ENCODE data around the gene UBE2J2. TPM values are rescaled to one million over a fixed set of nuclear protein-coding genes. Genes with fewer than 3 reads are reported as not detected.

Gene UBE2J2
- total and polyA plus RNA-seq, 9 donors, result 35.8 to 55.6 (median 41.2) TPM

DNA sequence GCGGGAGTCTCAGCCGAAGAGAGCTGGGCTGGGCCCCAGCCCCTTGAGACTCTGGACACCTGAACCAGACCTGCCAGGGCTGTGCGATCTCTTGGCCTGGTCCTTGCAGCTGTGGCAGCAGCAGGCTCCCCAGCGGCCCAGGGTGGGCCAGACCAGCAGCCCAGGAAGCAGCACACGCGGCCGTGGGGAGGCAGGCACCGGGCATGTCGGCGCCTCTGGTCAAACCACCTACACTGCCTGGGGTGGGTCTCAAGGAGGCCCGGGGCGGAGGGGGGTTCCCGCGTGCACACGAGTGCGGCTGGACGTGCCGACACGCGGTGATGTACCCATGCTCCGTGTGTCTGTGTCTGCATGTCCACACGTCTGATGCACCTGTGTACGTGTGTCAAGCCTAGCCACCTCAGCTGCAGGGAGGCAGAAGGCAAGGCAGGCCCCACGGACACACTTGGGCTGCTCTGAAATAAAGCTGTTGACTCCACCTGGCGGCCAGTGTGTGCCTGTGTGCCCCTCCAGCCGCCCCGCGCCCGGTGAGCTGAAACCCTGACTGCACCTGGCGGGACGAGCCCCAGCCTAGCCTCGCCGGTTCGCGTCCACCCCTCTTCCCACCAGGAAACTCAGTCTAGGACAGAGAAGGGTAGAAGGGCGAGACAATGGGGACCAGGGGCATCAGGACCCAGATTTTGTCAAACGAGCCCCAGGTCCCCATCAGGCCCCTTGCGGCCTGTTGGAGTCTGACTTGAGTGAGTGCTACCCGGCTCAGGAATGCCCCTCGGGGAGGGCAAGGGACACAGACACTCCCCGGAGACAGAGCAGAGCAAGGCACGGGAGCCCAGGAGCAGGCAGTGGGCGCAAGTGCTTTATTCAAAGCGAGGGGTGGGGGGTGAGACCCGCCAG, 18.1 kb upstream of the UBE2J2 start:
- Histone ChIP-seq H3K4me3 (no peak overlapping the region), H3K36me3 (no peaks in the 10 kb centered on the region), H3K9me3 (no peaks in the 10 kb centered on the region), H3K27me3 (no peaks in the 10 kb centered on the region), H3K4me1 (ENCODE audit: insufficient read depth) (peaks cover 3% of the 10 kb centered on the region), H3K27ac (no peak overlapping the region)
- DNase-seq, result peak; percentile 68 to 83 (median 74)
- intact Hi-C loops (cut with DNase I), result loop anchor here in 3 of 4 donors (5.0 to 10.0 kb wide), 3 partner anchors 169 to 307 kb away; partner anchors contain the start of gene PERM1 (in 2 of the 3)
- no peak for TF ChIP-seq EP300 (IDR thresholded peaks at IDR 0.05)
- peak; percentile 46 to 80 (median 48) for TF ChIP-seq CTCF (IDR thresholded peaks at IDR 0.05)
- WGBS, 3 donors, result 31 to 61% (median 43%) methylated on average over 29 to 45 of the region's 45 CpGs

DNA sequence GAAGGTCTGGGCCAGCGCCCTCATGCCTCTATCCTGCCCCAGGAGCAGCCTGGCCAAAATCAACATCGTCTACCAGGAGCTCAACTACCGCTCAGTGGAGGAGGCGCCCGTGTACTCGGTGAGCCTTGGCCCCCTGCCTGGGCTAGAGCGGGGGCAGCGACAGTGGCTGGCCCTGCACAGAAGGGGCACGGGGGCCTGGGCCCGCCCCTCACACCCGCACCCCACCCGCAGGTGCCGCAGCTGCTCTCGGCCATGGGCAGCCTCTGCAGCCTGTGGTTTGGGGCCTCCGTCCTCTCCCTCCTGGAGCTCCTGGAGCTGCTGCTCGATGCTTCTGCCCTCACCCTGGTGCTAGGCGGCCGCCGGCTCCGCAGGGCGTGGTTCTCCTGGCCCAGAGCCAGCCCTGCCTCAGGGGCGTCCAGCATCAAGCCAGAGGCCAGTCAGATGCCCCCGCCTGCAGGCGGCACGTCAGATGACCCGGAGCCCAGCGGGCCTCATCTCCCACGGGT, 17.4 kb upstream of the UBE2J2 start:
- 9 to 14% (median 10%) methylated on average over 14 to 28 of the region's 28 CpGs for WGBS, 3 donors
- TF ChIP-seq EP300 (IDR thresholded peaks at IDR 0.05) (no peak), CTCF (IDR thresholded peaks at IDR 0.05) (no peak), POLR2A (IDR thresholded peaks at IDR 0.05) (no peak)
- H3K27me3 ChIP-seq, result no peaks in the 10 kb centered on the region
- H3K4me1 ChIP-seq (ENCODE audit: insufficient read depth), result peaks cover 3% of the 10 kb centered on the region
- intact Hi-C loops (cut with DNase I), result loop anchor here in 3 of 4 donors (5.0 to 10.0 kb wide), 3 partner anchors 169 to 306 kb away; partner anchors contain the start of gene PERM1 (in 2 of the 3)
- no peaks in the 10 kb centered on the region for H3K36me3 ChIP-seq
- peak; percentile 27 to 66 (median 44) for DNase-seq
- H3K4me3 ChIP-seq, result no peak overlapping the region
- no peaks in the 10 kb centered on the region for H3K9me3 ChIP-seq
- H3K27ac ChIP-seq, result no peak overlapping the region

DNA sequence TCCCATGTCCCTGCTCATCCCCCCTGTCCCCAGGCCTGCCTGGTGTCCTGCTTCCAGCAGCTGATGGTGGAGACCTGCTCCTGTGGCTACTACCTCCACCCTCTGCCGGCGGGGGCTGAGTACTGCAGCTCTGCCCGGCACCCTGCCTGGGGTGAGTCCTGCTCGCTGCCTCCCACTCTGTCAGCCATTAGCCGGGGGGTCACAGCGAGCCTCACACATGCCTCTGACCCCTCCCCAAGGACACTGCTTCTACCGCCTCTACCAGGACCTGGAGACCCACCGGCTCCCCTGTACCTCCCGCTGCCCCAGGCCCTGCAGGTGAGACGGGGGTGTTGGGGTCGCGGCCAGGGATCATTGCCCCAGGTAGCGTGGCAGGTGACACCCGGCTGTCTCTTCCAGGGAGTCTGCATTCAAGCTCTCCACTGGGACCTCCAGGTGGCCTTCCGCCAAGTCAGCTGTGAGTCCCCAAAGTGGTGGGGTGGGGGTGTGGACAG, 16.6 kb upstream of the UBE2J2 start:
- no peaks in the 10 kb centered on the region for H3K27me3 ChIP-seq
- DNase-seq, result peak in 4 of 5 donors; percentile 33 to 66 (median 48)
- no peaks in the 10 kb centered on the region for H3K9me3 ChIP-seq
- WGBS, 3 donors, result 55 to 67% (median 66%) methylated on average over 15 of the region's 15 CpGs
- H3K27ac ChIP-seq, result no peak overlapping the region
- H3K36me3 ChIP-seq, result no peaks in the 10 kb centered on the region
- peaks cover 3% of the 10 kb centered on the region for H3K4me1 ChIP-seq (ENCODE audit: insufficient read depth)
- peak in 1 of 3 donors; percentile 24 for TF ChIP-seq CTCF (IDR thresholded peaks at IDR 0.05)
- TF ChIP-seq POLR2A (IDR thresholded peaks at IDR 0.05), result no peak
- intact Hi-C loops (cut with DNase I), result loop anchor here in 3 of 4 donors (5.0 to 10.0 kb wide), 3 partner anchors 168 to 305 kb away; partner anchors contain the start of gene PERM1 (in 2 of the 3)
- no peak overlapping the region for H3K4me3 ChIP-seq

DNA sequence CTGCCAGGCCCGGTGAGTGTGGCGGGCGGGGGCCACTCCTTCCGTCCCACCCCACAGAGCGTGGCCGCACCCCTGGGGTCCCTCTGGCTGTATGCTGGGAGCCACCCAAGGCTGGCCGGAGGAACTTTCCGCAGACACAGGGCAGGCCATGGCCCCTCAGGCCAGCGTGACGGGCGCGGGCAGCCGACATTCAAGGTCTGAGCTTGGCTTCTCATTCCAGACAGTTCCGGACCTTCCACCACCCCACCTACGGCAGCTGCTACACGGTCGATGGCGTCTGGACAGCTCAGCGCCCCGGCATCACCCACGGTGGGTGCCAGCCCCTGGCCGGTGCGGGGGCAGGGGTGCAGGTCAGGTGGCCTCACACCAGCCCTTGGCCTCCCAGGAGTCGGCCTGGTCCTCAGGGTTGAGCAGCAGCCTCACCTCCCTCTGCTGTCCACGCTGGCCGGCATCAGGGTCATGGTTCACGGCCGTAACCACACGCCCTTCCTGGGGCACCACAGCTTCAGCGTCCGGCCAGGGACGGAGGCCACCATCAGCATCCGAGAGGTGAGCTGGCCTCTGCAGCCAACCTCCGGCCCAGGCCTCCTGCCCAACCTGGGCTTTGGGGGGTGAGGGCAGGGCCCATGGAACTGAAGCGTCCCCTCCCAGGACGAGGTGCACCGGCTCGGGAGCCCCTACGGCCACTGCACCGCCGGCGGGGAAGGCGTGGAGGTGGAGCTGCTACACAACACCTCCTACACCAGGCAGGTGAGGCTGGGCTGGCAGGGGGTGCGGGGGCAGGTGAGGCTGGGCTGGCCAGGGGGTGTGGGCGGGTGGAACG, 13.8 kb upstream of the UBE2J2 start:
- no peak overlapping the region for H3K4me3 ChIP-seq
- no peaks in the 10 kb centered on the region for H3K9me3 ChIP-seq
- TF ChIP-seq POLR2A (IDR thresholded peaks at IDR 0.05), result no peak
- TF ChIP-seq CTCF (IDR thresholded peaks at IDR 0.05), result no peak
- no peak for TF ChIP-seq EP300 (IDR thresholded peaks at IDR 0.05)
- H3K36me3 ChIP-seq, result no peaks in the 10 kb centered on the region
- no peaks in the 10 kb centered on the region for H3K27me3 ChIP-seq
- H3K27ac ChIP-seq, result no peak overlapping the region
- 64 to 76% (median 75%) methylated on average over 36 to 46 of the region's 46 CpGs for WGBS, 3 donors
- peak in 2 of 5 donors; percentile 21 to 31 for DNase-seq
- peaks cover 3% of the 10 kb centered on the region for H3K4me1 ChIP-seq (ENCODE audit: insufficient read depth)
- intact Hi-C loops (cut with DNase I), result no loop called here
